ENCODE measurements around the gene C11orf68.

The C11orf68 gene

DNA sequence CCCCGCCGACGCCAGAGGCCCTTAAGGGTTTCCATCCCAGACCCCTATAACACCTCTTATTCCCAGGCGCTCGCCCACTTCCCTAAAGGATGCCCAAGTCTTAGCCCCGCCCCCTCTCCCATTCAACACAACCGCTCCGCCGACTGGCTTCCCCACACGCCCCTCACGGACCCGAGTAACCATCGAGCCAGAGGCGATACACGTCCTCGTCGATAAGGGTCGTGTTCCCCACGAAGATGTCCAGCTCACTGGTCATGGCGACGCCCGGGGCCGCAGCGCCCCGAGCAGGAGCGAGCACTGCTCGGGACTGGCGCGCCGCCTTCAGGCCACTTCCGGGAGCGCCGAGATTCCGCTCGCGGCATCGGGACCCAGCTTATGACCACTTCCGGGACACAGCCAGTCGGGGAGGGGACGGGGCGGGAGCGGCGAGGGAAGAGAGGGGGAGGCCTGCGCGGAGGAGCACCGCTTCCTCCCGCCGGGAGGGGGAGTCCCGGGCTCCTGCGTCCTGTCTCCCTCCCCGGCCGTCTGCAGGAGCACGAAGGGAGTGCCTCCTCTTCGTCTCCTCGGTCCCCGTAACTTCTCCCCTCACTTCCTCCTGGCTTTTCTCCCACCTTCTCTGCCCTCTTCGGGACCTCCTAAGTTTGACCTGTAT lies 30.6 kb downstream of the C11orf68 start, which contains the start of gene FIBP:
TSS of gene FIBP (minus strand) at position 309 of the 652 bp plus-strand sequence. CDS start at position 256, 53 bp downstream.
- FAIRE-seq = peak; percentile 21

DNA sequence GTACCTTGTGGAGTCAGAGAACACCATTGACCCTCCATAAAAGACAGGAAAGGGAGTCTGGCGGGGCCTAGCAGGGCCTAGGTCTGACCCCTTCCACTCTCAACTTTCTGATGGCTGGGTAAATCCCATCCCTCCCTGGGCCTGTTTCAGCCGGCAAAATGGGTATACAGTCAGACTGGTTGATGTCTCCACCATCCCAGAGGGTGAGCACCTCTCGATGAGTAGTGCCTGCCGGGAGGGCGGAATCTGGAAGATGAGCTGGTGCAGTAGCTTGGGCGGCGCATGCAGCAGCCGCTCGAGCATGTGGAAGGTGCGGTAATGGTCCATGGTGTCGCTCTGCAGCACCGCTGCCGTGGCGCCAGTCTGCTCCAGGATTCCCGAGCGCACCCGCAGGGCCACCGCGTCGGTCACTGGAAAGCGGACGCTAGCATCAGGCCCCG lies 31.1 kb downstream of the C11orf68 start:
- no peak for FAIRE-seq

DNA sequence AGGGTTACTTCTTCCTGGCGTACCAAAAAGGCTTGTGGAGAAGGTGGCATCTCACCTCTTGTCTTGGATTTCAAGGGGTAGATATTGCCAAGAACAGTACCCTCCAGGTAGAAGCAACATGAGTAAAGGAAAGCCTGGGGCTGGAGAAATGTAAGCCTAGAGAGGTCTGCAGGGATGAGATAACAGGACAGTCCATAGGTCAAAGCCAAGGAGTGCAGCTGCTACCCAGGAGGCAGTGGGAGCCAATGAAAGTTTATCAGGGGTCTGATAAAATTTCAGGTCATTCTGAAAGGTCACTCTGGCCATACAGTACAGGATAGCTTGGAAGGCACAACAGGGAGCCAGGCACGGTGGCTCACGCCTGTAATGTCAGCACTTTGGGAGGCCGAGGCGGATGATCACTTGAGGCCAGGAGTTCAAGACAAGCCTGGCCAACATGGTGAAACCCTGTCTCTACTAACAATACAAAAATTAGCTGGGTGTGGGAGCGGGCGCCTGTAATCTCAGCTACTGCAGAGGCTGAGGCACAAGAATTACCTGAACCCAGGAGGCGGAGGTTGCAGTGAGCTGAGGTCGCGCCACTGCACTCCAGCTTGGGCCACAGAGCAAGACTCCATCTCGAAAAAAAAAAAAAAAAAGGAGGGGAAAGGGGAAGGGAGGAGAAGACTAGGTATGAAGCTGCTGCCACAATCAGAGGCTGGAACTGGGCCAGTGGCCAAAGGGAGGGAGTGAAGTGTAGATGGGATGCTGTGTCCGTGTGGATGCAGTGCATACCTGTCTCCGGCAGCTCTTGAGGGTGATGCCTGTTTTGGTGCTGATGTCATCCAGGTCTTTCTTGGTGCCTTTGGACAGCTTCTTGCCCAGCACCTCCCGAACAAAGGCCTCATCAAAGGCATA lies 31.8 kb downstream of the C11orf68 start:
- no peak for FAIRE-seq

DNA sequence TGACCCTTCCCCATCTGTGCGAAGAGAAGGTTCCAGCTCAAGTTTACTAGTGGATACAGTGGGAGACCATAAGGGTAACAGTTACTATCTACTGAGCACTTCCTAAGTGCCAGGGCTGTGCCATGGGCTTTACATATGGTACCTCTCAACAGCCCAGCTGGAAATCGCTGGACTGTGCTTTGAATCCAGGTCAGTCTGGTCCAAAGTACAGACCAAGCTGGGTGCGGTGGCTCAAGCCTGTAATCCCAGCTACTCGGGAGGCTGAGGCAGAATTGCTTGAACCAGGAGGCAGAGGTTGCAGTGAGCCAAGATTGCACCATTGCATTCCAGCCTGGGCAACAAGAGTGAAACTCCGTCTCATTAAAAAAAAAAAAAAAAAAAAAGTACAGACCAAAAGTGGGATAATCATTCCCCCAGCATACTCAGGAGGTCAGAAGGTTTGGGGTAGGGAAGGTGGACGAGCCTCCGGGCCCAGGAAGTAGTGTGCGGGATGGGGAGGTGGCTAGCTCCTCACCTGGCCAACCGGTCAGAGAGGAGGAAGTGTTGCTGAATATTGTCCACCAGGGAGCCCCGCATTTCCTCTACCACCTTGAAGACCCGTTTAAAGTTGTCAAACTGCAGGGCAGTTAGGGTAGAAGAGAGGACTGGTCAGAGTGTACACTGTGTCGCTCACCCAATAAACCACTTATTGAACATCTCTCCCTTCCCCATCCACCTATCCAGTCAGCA lies 32.9 kb downstream of the C11orf68 start:
- FAIRE-seq = no peak

DNA sequence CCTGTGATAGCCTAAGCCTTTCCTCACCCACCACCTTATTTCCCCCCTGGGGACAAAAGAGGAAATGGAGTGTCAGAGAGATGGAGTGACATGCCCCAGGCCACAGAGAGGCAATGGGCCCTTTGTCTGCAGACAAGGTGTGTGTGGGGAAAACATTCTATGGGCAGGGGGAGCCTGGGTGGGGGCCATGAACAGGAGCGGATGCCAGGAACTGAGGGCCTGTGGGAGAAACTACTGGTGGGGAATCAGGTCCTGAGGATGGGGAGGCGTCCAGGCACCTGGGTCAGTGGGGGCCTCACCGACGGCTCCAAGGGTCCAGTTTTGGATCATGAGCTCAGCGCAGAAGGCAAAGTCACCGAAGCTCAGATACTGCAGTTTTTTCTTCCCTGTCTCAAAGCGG lies 33.6 kb downstream of the C11orf68 start:
- FAIRE-seq = no peak

DNA sequence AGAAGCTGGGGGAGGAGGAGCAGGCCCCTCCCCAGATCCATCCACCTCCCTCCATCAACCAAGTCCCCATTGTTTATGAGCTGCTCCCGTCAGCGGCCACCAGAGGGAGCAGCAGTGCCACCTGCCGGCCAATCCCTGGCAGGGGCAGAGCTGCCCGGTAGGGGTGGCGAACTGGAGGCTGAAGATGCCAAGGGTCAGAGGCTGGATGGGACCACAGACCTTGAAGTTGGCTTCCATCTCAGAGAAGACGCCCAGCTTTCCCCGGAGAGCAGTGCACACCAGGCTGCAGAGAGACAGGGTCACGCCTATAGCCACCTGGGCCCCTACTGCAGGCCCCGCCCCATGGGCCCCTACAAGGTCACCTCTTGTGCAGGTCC lies 34.2 kb downstream of the C11orf68 start:
- FAIRE-seq = no peak

DNA sequence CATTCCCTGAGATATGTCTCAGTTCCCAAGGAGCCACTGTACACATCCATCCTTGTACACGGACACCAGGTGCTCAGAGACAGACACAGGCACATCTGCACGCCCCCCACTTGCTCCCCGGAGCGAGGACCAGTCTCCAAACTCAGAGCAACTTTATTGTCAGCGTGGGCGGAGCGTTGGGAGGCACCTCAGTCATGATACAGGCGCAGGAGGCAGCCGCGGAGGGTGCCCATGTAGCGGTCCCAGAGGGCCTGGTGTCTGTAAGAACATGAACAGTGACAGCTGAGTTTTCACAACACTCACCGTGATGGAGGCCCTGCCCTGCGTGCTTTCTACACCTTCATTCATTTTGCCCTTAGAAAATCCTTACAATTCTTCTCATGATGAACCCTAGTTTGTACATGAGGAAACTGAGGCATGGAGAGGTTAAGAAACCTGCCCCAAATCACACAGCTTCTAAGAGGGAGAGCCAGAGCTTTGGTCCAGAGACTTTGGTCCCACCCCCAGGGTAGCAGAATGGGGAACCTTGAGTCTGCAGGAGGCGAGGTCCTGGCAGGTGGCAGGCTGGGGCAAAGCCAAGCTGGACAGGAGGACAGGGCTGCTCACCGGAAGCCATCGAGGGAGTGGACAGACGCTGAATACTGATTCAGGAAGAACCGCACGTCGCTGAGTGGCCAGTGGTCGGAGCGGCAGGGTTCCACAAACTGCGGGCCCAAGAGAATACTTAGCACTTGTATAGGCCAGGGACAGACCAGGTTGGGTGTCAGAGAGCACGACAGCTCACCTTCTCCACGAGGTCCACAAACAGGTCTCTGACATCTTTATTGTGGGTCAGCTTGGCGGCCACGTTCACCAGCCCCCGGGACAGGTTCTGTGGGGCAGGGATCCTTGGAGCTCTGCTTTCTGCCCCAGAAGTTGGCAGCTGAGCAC lies 34.8 kb downstream of the C11orf68 start:
- no peak for FAIRE-seq

DNA sequence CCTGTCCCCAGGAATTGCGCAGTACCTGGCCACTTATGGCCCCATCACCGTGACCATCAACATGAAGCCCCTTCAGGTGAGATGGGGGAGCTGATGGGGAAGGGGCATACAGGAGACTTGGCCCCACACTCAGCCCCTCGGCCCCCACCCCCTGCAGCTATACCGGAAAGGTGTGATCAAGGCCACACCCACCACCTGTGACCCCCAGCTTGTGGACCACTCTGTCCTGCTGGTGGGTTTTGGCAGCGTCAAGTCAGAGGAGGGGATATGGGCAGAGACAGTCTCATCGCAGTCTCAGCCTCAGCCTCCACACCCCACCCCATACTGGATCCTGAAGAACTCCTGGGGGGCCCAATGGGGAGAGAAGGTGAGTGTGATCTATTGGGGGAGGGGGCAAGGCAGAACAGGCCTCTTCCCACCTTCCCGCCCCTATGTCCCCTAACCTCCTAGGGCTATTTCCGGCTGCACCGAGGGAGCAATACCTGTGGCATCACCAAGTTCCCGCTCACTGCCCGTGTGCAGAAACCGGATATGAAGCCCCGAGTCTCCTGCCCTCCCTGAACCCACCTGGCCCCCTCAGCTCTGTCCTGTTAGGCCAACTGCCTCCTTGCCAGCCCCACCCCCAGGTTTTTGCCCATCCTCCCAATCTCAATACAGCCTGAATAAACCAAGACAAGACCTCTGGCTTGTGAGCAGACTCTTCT lies 35.7 kb downstream of the C11orf68 start:
- FAIRE-seq = no peak

DNA sequence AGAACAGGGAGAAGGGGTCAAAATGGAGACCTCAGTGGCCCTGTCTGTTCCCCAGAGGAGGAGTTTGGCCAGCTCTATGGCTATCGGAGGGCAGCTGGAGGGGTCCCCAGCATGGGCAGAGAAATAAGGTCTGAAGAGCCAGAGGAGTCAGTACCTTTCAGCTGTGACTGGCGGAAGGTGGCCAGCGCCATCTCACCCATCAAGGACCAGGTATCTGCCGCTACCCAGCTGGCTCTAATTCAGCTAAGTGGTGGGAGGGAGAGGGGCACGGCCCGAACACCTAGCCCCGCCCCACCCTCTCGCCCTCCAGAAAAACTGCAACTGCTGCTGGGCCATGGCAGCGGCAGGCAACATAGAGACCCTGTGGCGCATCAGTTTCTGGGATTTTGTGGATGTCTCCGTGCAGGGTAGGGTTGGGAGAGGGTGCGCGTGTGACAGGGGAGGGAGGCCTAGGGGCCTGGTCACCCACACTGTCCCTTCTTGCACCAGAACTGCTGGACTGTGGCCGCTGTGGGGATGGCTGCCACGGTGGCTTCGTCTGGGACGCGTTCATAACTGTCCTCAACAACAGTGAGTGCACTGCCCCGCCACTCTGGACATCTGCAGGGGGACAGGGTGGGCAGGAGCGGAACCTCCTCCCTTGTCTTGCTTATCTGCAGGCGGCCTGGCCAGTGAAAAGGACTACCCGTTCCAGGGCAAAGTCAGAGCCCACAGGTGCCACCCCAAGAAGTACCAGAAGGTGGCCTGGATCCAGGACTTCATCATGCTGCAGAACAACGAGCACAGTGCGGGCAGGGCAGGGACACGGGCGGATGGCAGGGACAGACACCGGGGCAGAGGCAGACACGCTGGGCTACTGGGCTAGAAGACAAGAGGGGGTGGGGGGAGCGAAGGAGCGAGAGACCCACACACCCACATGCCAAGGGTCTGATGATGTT lies 36.5 kb downstream of the C11orf68 start:
- no peak for FAIRE-seq

DNA sequence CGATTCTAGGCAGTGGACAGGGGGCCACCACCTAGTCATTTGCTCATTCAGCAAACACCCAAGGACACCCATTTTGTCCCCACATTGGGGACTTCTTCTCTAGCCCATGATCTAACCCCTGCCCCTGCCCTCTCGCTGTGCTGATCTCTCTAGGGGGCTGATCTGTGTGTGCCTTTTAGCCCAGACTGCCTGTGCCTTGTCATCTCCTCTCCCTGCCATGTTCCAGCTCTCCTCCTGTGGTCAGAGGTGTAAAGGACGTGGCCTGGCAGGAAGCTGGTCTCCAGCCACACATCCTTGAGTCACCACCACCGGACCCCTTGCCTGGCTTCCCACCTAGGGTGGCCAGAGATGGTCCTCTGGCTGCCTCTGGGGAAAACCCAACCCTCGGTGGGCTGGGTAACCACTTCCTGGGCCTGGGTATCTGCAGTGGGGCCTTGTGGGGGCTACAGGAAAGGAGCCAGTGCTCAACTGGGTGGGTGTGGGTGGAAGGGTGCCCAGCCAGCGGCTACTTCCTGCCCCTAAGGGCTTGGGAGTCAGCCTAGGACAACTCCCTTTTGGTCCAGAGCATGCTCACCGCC lies 37.9 kb downstream of the C11orf68 start:
- no peak for FAIRE-seq

DNA sequence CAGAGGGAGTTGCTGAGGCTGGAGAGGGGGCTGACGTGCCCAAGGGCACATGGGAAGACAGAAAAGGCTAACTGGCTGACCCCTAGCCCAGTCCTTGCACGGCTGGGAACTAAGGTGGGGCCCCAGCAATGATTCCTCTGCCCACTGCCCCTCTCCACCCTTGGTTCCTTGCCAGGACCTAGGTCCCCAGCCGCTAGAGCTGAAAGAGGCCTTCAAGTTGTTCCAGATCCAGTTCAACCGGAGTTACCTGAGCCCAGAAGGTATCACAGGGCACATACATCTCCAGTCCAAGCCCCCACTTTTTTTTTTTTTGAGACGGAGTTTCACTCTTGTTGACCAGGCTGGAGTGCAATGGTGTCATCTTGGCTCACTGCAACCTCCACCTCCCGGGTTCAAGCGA lies 38.8 kb downstream of the C11orf68 start:
- no peak for FAIRE-seq

DNA sequence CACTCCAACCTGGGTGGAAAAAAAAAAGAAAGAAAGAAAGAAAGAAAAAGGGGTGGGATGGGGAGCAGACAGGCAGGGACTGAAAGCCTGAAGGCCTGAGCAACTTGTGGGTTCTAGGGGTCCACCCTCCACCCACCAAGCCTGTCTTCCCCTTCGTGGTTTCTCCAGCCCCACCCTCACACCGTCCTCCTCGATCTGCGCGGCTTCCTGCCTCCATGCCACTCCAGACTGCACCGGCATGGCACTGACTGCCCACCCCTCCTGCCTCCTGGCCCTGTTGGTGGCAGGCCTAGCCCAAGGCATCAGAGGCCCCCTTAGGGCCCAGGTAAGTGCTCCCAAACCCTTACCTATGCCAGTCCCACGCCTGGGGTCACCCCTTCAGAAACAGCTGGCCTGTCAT lies 39.2 kb downstream of the C11orf68 start, which contains the start of gene CTSW:
TSS of gene CTSW (plus strand) at position 221 of the 400 bp plus-strand sequence. CDS start at position 239, 18 bp downstream.
- FAIRE-seq = no peak

DNA sequence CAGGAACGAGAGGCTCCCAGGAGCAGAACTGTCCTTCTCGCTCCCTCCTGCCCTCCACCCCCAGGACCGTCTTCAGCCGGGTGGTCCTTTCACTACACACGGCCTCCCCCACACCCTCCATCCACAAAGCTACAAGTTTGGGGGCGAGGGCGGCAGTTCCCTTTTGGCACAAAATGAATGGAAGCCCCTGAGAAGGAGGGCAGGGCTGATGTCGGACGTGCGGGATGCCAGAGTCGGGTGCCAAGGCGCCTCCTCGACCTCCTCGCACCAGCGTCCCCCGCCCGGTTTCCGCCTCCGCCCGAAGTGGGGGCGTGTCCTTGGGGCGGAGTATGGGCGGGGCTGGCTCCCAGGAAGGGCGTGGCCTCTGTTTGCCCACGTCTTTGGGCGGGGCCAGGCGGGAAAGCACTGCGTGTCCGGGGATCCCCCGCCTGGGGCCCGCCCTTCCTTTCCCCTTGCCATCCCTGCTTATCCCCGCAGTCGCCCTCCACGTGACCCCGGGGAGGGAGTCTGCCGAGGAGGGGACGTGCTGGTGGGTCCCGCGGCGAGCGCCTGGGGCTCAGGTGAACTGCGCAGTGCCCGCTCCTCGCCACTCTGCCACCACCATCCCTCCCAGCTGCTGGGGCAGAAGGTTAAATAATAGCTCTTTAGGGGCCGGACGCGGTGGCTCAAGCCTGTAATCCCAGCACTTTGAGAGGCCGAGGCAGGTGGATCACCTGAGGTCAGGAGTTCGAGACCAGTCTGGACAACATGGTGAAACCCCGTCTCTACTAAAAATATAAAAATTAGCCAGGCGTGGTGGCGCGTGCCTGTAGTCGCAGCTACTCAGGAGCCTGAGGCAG lies 45.3 kb downstream of the C11orf68 start:
- FAIRE-seq = peak; percentile 90

DNA sequence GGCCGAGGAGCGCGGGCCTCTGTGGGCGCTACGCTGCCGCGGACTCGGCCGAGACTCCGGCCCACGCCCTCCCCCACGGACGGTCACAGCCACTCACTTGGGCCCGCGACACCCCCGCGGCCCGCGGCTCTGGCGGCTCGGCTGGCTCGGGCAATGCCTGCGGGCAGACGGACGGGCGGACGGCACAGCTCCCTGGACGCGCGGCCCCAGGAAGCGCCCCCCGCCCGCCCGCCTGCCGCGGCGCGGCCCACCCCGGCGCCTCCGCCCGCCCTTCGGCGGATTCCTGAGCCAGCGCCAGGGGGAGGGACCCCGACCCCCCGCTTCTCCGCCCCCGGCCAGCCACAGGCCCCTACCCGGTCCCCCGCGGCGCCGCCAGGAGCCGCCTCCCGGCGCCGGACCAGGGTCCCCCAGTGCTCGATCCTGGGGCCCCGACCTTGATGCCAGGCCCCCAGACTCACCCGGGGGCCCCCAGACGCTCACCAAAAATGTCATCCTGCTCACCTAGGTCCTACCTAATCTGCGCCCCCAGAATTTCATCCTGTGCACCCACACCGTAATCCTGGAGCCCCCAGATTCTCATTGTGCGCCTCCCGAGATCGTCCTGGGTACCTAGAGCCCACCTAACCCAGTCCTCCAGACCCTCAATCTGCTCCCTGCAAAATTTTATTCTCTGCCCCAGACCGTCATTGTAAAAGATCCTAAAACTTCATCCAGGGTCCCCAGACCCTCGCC lies 46.1 kb downstream of the C11orf68 start, which contains the start of gene EFEMP2:
TSS of gene EFEMP2 (minus strand) at position 215 of the 732 bp plus-strand sequence. CDS start 446 bp downstream, outside the sequence.
- FAIRE-seq = no peak

DNA sequence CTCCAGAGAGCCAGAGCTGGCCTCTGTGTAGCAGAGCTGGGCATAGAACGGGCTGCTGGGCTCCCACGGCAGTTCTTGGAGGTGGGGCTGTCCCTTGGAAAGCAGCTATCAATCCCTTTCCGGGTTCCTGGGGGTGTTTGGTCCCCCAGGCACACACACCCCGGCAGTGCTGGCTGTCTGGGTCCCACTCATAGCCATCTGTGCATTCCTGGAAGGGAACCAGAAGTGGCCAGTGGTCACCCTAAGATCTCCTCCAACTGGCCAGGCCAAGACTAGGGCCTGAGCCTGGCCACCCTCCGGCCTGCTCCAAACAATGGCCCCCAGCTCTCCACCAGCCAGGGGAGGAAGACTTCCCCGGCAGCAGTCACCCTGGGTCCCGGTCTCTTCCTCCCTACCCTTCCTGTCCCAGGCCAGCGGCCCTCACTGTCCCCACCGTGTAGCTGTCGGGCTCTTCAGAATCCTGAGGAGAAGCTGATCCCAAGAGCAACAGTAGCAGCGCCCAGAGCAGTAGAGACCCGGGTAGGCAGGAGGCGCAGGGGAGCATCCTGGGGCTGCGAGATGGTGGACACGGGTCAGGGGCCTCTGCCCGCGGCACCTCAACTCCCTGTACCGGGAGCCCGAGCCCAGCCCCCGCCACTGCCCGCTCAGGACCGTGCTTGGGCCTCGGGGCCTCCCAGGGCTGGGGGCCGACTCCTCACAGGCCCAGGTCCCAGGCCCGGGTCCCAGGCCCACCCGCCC lies 46.9 kb downstream of the C11orf68 start:
- no peak for FAIRE-seq

DNA sequence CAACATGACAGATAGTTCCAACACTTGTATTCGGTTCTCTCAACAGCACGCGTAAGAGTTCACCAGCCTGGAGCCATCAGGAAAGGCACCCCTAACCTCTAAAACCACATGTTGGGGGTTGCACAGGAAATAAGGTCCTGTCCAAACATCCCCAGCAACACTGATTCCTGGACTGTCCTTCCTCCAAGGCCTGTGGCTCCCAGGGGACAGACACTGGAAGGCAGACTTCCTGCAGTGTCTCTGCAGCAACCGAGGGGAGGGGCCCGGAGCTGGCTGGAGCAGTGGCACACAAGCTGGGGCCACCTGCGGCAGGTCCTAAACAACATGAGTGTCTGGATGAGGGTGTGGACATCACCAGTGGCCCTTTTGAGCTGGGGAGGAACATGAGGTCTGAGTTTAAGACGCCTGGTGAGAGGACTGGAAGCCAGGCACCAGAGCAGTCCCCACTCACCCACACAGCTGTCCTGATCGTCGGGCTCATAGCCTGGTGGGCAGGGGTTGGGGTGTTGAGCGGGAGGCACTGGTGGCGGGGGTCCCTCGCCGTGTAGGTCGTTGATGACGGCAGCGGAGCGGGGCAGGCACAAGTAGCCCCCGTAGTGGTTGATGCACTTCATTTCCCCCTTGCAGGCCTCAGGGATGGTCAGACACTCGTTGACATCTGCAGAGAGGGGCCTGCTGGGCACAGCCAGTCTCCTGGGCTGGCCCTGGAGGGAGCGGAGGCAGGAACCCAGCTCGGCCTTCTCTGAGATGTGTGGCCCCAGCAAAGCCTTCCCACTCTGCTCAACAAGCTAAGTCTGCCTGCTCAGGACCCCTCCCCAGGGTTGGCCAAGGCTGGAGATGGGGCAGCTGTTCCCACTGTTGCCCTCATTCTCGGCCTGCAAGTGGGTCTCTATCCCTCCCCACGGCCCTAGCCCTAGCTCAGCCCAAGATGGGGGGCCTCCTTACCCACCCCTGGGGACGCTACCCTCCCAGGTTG lies 47.9 kb downstream of the C11orf68 start:
- no peak for FAIRE-seq

Data from A204.1 (cell line).